Kidney epithelial cell (primary cell): ENCODE results near the gene POLR2J2. TPM values are rescaled to one million over a fixed set of nuclear protein-coding genes. Genes with fewer than 3 reads are reported as not detected.
"Not testable (repeated sequence)": the region's sequence is repeated elsewhere in the genome, so short reads cannot be mapped to it uniquely, and the experiment has no call there.

ENCODE experiments used
- DNase-seq: peaks from one replicate; pipeline ENCODE4 v3.0.0-alpha.2; 2010; ENCODE audit warnings: low read depth
- H3K27me3 ChIP-seq: 2 replicates; pipeline ENCODE4 v1.6.0; 2011; ENCODE audit warnings: low read length; ENCODE audit not compliant: control insufficient read depth, insufficient read depth
- H3K36me3 ChIP-seq: 2 replicates; pipeline ENCODE4 v1.5.1; 2011; ENCODE audit warnings: low read length; ENCODE audit not compliant: control insufficient read depth, insufficient read depth
- H3K4me3 ChIP-seq: 2 replicates; pipeline ENCODE4 v1.5.1; 2011; ENCODE audit warnings: low read depth, mild to moderate bottlenecking, control low read depth, low read length
- total RNA-seq: library from RNA; depleted of rRNA; stranded (reverse); fragments of >200 nt; gene quantifications from 2 replicates; pipeline ENCODE4 v1.2.3, GENCODE V29; 2015

POLR2J2 gene
- total RNA-seq, 1 donor from 2014 or later = 1.2 TPM

- DNase-seq, H3K36me3 ChIP-seq, H3K4me3 ChIP-seq, H3K27me3 ChIP-seq: not testable (repeated sequence)
Measured at GRCh38 chr7:102689436-102690282, 18.2 kb upstream of the POLR2J2 start.

- DNase-seq, H3K36me3 ChIP-seq, H3K4me3 ChIP-seq, H3K27me3 ChIP-seq: not testable (repeated sequence)
Measured at GRCh38 chr7:102688299-102689036, 17.0 kb upstream of the POLR2J2 start.

GRCh38 chr7:102682560-102682959 is 11.1 kb upstream of the POLR2J2 start:
- not testable (repeated sequence) for H3K4me3 ChIP-seq, DNase-seq, H3K27me3 ChIP-seq, H3K36me3 ChIP-seq

- H3K4me3 ChIP-seq, H3K27me3 ChIP-seq, DNase-seq, H3K36me3 ChIP-seq: not testable (repeated sequence)
Measured at GRCh38 chr7:102680780-102681179, 9.3 kb upstream of the POLR2J2 start.

GRCh38 chr7:102675545-102675944 is 4.1 kb upstream of the POLR2J2 start:
- H3K4me3 ChIP-seq, H3K36me3 ChIP-seq, H3K27me3 ChIP-seq, DNase-seq: not testable (repeated sequence)

GRCh38 chr7:102673447-102674067 is 2.1 kb upstream of the POLR2J2 start:
- DNase-seq, H3K36me3 ChIP-seq, H3K27me3 ChIP-seq: not testable (repeated sequence)

GRCh38 chr7:102671956-102672307 is 469 bp upstream of the POLR2J2 start:
- H3K4me3 ChIP-seq, DNase-seq, H3K36me3 ChIP-seq, H3K27me3 ChIP-seq: not testable (repeated sequence)

More at GRCh38 chr7:102673447-102674067, 2.1 kb upstream of the POLR2J2 start:
- not testable (repeated sequence) for H3K4me3 ChIP-seq

- not testable (repeated sequence) for H3K4me3 ChIP-seq, H3K36me3 ChIP-seq, DNase-seq, H3K27me3 ChIP-seq
Measured at GRCh38 chr7:102667523-102667922, 3.9 kb downstream of the POLR2J2 start.

- not testable (repeated sequence) for H3K27me3 ChIP-seq, H3K4me3 ChIP-seq, DNase-seq, H3K36me3 ChIP-seq
Measured at GRCh38 chr7:102666850-102667249, 4.6 kb downstream of the POLR2J2 start.

- H3K4me3 ChIP-seq = not testable (repeated sequence)
Measured at GRCh38 chr7:102664765-102665164, 6.7 kb downstream of the POLR2J2 start.

GRCh38 chr7:102649924-102650323 is 21.5 kb downstream of the POLR2J2 start, which contains the start of gene SPDYE2B:
Gene SPDYE2B (plus strand): TSS chr7:102650319. CDS start chr7:102652349, 2,030 bp downstream.
- DNase-seq, H3K36me3 ChIP-seq, H3K4me3 ChIP-seq, H3K27me3 ChIP-seq: not testable (repeated sequence)

More at GRCh38 chr7:102664765-102665164, 6.7 kb downstream of the POLR2J2 start:
- not testable (repeated sequence) for H3K36me3 ChIP-seq, H3K27me3 ChIP-seq, DNase-seq

- DNase-seq, H3K36me3 ChIP-seq, H3K27me3 ChIP-seq, H3K4me3 ChIP-seq: not testable (repeated sequence)
Measured at GRCh38 chr7:102647813-102648212, 23.6 kb downstream of the POLR2J2 start.

- not testable (repeated sequence) for H3K36me3 ChIP-seq, H3K4me3 ChIP-seq, H3K27me3 ChIP-seq, DNase-seq
Measured at GRCh38 chr7:102643404-102643803, 28.1 kb downstream of the POLR2J2 start.

- not testable (repeated sequence) for H3K4me3 ChIP-seq, H3K36me3 ChIP-seq, DNase-seq, H3K27me3 ChIP-seq
Measured at GRCh38 chr7:102642691-102643090, 28.8 kb downstream of the POLR2J2 start, which contains the start of gene UPK3BL1. Gene UPK3BL1 (minus strand): TSS chr7:102642791. CDS start chr7:102642741, 50 bp downstream.
